HK-2 (cell line): ENCODE results near the gene ZNF638.

Experiments
- DNase-seq: peaks from one replicate; pipeline ENCODE4 v3.0.0-alpha.2; 2018; ENCODE audit not compliant: unreplicated experiment

The ZNF638 gene

DNA sequence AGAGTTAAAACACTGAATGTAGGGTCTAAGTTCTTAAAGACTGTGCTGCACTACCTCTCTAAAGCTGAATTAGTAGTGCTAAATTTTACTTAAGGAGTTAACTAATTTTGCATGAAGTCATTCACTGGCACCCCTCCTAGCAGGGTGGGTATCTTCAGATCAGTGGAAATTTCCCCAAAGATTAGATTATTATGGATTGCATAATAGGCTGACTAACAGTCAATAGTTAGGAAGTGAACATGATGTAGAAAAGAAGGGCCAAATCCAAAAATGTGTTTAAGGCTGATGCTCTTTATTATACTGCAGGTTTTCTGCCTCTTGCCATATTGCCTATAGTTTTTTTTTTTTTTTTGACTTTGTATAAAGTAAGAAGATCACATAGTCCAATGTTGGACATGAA, 5.2 kb downstream of the ZNF638 start:
- DNase-seq: no peak

DNA sequence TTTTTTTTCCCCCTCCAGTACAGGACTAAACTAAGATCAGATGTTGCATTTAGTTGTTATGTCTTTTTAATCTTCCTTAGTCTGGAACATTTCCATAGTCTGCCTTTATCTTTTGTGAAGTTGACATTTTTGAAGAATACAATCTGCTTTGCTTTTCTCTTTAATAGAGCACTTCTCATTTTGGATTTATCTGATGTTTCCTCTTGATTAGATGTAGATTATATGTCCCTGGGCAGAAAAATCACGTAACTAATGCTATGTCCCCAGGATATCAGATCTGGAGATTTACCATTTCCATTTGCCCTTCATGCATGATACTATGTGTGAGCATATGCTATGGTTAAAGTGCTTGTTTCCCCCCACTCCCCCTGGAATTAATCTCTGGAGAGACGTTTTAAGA, 6.2 kb downstream of the ZNF638 start:
- no peak for DNase-seq

DNA sequence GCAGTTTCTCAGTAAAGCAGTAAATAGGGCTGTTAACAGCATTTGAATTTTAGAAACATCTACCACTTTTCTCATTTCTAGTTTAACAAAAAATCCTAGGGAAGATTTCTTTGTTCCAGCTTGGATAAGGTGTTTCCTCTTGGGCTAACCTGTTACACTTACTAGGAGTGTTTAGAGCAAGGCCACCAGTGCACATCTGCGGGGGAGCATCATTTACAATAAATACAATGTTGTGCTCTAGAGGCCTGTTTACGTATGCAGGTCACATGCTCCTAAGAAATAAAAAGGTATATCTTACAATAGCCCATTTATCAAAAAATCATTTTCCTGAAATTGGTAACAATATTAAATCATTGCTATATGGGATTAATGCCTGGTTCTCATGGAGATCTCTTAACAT, 8.1 kb downstream of the ZNF638 start:
- DNase-seq: no peak

DNA sequence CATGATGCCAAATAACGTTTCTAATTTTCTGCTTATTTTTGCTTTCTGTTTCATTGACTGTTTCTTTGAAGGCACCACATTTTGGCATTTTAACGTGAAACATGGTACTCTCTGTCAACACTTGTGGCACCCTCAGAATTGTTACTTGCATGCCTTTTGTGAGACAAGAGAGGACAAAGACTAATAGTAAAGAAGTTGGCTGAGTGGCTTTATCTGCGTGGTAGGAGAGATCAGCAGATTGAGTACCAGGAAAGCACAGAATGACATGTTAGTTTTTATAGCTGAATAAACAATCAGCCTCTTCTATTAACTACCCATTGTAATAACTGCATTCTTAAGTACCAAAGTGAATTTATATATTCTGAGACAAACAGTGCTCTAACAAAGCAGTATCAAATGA, 8.6 kb downstream of the ZNF638 start:
- DNase-seq: no peak

DNA sequence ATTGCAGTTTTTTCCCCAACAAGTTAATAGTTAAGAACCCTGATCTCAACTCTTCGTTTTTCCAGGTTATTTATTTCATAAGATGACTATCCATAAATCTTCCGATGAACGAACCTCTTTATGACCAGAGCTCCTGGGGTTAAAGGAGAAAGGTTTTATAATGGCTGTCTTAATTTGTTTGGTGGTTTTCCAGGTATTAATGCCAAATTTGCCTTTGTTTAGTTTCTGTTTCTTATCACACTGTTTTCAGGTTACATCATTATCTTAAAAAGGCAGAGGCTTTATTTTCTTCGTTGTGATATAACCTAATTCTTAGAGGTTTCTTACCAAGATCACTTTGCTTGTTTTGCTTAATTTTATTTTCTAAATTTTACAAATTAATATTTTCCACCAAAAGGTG, 10.1 kb downstream of the ZNF638 start:
- no peak for DNase-seq

DNA sequence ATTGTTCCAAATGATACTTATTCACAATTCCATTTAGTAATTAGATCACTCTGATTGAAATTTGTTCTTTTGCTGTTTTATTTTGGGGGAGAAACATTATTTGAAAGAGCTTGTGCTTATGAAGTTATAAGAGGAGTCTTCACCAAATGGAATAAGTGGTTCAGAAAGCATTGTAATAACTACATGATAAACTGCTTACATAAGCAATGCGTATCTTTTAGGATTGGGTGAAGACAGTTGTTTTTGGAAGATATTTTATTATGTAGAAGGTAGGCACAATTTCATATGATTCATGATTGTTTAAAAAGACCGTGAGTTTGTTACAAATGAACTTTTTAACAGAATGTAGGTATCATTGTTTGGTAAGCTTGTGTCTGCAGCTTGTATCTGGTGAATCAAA, 14.5 kb downstream of the ZNF638 start:
- no peak for DNase-seq

DNA sequence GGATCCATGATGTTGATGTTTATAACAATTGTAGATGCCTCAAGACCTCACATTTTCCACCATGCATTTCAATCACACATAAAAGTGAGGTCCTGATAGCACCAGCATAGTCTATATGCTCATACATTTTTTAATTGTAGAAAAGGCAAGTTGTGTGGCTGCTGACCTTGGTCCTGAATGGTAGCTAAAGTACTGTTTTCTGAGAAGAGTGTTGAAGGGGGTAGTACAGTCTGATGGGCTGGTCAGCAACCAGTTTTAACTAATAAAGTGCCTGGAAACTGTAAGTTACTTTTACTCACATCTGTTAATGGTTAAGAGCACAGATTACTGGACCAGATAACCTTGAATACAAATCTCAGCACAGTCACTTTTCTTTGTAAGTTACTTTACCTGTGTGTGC, 15.9 kb downstream of the ZNF638 start:
- DNase-seq: no peak

DNA sequence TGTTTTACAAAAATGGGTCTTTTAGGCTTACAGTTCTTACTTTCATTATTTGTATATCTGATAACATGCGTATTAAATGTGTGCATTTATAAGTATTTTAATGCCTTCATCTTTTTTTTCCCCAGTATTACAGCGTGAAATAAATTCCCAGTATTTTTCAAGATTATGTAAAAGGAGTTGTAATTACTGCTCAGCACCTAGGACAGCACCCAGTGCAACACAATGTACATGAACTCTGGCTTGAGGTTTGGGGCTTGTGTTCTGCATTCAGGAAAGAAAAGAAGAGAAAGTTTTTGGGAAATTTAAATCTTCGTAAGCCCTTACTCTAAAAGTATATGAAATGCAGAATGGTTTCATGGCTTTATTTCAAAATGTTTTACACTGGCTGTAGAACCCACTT, 16.7 kb downstream of the ZNF638 start:
- no peak for DNase-seq

DNA sequence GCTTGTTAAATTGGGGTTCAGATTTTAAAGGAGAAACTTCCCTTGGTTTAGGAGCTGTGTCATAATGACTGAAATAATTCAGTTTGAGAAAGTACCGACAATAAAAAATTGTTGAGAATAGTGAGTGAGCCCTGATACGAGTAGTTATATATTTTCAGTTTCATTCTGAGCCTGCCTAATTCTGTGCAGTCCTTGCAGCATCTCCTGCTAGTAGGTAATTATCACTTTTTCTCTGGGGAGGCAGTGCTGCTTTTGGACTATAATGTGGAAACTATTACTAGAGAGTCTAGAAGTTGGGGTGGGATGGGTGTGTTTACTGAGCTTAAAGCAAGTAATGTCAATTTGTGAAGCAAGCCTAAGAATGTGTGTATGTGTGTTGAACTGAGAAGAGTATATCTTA, 21.7 kb downstream of the ZNF638 start:
- DNase-seq: no peak

DNA sequence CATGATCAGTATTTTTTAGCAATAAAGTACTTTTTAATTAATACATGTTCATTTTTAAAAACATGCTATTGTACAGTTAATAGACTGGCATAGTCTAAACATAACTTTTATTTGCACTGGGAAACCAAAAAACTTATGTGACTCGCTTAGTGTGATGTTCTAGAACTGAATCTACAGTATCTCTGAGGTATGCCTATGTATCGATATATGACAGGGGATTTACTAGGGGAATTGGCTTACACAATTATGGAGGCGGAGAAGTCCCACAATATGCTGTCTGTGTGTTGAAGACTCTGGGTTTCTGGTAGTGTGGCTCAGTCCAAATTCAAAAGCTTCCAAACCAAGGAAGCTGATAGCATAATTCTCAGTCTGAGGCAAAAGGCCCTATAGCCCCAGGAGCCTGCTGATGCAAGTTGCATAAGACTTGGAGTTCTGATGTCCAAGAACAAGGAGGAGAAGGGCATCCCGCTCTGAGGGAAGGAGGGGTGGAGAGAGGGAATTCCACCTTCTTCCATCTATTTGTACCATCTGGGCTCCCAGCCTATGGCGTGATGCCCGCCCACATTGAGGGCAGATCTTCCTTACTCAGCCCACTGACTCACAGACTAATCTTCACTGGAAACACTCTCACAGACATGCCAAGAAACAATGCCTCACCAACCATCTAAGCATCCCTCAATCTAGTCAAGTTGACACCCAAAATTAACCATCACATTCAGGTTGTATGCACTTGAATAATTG, 27.5 kb downstream of the ZNF638 start:
- peak; percentile 22 for DNase-seq

DNA sequence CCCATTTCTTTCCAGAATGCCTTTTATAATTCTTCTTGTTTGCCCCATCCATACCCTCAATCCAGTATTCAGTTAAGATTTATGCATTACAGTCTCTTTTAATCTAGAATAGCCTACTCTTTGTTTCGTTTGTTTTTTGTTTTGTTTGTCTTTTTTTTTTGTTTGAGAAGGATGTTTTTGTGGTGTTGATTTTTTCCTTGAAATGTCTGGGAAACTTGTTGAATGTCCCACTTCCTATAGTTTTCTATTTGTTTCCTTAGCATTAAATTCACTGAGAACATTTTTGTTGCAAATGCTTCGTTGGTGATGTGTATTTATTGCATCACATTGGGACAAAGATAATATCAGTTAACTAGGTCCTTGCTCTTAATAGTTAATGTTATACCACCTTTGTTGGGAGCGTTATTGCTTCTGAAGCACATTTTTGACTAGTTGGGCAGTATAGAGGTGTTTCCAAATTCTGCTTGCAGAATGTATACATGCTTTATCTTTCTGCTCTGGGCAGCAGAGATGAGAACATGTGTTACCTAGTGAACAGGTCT, 28.9 kb downstream of the ZNF638 start:
- DNase-seq: no peak

DNA sequence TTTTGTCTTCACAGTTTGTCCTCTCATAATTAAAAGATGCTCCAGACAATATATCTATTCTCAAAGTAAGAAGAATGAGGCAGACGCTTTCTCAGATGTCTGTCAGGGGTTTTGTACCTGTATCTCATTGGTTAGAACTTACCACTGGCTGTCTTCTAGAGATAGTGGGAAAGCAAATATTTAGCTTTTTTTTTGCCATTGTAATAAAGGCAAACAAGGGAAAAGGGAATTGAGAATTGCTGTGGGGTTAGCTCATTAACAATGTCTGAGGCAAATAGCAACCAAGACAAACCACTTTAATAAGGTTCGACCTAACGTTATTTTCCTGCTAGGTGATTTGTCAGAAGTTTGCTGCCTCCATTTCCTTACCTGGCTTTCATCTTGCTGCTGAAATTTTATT, 30.0 kb downstream of the ZNF638 start:
- no peak for DNase-seq

DNA sequence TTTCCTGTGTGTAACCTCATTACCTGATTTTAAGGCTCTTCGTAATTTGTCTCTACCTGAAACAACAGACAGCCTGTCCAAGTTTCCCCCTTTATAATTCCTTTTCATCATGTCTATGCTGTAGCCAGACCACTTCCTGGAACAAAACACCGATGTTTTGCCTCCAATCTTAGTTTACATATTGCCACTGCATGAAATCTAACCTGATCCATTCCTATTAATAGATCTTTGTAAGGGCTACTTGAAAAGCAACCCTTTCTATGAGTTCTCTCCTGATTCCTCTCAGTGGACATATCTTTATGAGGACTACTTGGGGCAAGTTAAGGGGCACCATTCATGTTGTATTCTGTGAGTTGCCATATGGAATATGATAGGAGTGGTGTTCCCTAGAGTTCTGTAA, 30.9 kb downstream of the ZNF638 start:
- DNase-seq: no peak

DNA sequence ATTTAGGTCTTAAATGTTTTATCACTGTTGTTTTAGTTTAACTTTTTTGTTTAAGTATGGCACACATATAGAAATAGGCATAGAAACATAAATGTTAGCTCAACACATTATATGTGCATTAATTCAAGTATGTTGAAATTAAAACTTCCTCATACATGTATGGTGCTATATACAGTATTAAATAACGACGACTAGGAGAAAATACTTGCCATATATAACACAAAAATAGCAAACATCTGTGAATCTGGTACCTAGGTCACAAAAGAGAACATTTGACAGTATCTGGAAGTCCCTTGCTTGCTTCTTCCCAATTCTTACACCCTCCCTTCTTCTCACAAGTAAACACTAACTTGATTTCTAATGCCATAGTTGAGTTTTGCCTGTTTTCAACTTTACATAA, 38.4 kb downstream of the ZNF638 start:
- no peak for DNase-seq

DNA sequence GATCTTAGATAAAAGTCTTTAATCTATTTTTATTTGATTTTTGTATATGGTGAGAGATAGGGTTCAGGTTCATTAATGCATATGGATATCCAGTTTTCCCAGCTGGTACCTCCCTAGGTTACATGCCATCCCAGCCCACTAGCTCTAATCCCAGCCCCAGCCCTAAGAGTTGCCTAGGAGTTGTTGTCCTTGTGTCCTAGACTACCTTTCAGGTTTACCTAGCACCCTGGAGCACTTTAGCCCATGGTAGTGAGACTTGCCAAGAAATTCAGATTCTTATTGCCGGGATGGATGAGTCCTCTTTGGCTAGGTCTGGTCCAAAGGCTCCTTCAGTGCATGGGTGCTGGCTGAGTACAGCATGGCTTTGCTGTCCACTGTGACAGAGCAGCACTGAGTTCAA, 40.5 kb downstream of the ZNF638 start:
- DNase-seq: no peak

DNA sequence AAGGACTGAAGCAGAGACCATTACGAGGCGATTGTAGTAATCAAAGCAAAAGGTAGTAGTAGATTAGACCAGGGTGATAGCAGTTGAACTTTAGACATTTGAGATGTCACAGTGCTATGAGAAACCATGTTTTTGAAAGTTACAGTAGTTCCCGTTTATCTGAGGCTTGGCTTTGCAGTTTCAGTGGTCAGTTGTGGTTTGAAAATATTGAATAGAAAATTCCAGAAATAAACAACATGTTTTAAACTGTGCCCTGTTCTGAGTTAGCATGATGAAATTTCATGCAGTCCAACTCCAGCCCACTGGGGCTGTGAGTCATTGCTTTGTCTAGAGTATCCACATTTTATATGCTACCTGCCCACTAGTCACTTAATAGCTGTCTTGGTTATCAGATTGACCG, 47.5 kb downstream of the ZNF638 start:
- DNase-seq: peak; percentile 16

DNA sequence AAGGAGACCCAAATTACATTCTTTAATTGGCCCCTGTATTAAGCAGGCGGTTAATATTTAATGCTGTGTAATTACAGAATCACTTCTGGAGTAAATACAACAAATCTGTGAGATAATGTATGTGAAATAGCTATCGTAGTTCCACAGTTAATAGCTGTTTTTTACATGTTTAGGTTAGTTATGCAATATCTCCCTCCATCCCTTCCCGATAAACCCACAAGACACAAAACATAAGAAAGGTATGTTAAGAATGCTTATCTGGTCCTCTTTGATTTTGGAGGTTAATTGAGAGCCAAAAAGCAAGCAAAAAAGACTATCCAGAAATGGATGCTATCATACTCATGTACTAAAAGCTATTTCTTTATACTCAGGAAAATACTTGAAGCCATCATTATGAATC, 49.1 kb downstream of the ZNF638 start:
- DNase-seq: no peak

DNA sequence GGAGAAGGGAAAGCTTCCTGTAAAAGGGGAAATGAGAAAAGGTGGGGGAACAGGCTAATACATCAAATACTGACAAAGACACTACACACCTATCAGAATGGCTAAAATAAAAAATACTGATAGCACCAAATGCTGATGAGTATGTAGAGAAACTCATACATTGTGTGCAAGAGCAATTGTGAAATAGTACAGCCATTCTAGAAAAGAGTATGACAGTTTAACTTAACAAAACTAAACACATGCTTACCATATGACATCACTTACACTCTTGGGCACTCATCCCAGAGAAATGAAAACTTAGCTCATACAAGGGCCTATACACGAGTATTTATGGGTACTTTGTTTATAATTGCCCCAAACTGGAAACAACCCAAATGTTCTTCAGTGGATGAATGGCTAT, 53.4 kb downstream of the ZNF638 start:
- DNase-seq: no peak

DNA sequence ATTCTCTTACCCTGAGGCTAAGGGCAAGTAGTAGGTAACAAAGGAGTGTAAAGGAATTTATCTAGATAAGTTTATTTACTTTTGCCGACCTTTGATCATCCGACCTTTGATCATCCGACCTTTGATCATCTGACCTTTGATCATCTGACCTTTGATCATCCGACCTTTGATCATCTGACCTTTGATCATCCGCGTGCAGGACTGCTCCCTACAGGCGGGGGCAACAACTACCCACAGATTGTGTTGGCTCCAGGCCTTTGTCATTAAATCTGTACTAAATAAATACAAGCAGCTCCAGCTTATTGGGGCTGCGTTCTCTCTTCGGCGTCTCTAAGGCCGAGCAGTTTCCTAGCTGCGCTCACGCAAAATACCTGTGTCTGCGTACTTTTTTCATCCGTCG, 56.6 kb downstream of the ZNF638 start:
- DNase-seq: no peak

DNA sequence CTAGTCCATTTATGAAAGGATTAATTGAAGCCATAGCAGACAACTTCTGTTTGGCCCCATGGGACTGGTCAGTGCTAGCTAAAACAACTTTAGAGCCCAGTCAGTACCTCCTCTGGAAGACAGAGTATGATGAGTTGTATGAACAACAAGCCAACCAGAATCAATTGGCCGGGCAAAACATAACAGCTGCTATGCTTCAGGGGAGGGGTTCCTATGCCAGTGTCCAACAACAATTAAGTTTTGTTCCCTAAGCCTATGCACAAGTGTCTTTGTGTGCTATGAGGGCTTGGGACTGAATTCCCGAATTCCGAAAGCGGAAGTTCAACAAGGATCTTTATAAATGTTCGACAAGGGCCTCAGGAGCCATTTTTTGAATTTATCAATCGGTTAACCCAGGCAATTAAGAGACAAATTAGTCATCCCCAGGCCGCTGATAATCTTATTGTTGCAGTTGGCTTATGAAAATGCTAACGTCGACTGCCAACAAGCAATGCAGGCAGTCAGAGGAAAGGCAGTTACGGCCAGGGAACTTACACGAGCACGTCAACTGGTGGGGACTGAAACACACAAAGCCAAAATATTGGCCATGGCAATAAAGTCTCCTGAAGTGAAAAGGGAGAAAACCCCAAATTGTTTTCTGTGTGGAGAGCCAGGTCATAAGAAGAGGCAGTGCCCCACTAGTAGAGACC, 57.9 kb downstream of the ZNF638 start:
- DNase-seq: no peak

DNA sequence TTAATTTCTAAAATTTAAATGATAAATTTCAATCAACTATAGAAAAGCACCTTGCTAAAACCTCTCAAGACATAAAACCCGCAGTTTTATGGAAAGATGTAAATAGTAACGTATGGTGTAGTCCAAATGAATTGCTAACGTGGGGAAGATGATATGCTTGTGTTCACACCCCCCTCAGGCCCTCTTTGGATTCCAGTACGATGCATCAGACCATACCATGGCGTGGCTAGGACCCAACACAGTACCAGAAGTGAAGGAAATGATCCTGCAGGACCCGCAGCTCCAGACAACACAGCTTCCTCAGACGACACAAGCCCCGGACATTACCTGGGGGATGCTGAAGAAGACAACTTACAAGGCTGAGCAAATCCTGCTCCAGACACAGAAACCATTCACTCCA, 61.6 kb downstream of the ZNF638 start:
- DNase-seq: no peak

DNA sequence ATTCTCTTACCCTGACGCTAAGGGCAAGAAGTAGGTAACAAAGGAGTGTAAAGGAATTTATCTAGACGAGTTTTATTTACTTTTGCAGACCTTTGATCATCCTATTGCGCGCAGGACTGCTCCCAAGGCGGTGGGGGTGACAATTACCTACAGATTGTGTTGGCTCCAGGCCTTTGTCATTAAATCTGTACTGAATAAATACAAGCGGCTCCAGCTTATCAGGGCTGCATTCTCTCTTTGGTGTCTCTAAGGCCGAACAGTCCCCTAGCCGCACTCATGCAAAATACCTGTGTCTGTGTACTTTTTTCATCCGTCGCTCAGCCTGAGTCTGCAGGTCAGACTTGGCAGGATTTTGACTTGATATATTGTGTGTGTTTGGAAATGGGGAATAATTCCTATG, 63.9 kb downstream of the ZNF638 start:
- no peak for DNase-seq

DNA sequence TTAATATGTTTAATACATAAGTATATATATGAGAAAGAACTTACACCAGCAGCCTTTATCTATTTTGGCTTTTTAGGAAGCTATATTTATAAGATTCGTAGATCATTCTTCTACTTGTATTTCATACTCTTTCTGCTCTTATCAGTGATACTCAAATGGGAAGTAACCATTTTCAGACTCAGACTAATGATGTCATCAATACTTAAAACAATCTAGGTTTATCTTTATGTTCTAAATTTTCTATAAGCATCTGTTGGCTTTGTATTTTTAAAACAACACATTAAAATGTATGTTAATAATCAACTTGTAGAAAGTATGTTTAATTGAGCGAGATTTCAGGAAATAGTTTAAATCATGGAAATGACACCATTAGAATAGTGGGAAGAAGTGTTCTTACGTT, 70.8 kb downstream of the ZNF638 start:
- DNase-seq: no peak

DNA sequence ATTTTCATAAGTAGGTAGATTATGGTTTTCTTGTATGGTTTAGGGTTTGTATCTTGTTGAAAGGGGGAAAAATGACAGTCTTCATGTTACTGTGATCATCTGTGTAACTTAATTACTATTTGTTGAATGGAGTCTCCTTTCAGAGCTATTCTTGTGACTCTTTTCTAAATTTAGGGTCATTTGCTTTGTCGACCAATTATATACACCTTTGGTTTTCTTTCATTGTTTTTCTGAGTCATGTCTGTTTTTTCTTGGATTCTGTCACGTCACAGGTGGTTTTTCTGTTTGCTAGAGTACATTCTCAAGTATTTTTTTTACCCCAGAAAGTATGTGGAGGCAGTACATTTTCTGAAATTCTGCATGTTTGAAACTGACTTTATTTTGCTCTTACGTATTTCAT, 78.0 kb downstream of the ZNF638 start:
- DNase-seq: no peak
